SK-N-SH (cell line): ENCODE measurements around the gene WWOX. TPM values are rescaled to one million over a fixed set of nuclear protein-coding genes. Genes with fewer than 3 reads are reported as not detected.

Experiments
- CTCF ChIA-PET: fragments of 300-600, 350-600 bp; formaldehyde crosslinking; extraction: SDS; loops from one replicate; lab custom pipeline; 2021; lab: Yijun Ruan, JAX
- POLR2A ChIA-PET: fragments of 350-600 bp; sonication (Branson Sonifier 250); formaldehyde crosslinking; extraction: SDS; loops from one replicate; lab custom pipeline; 2020; ENCODE audit warnings: antibody characterized with exemption, inconsistent platforms; lab: Yijun Ruan, JAX
- DNase-seq: peaks from one replicate; pipeline ENCODE4 v3.0.0; 2012
- H2AFZ ChIP-seq: fragments of 200-600 bp; sonication (generic); 2 replicates; pipeline ENCODE4 v1.8.1; 2016; ENCODE audit warnings: antibody characterized with exemption, mild to moderate bottlenecking, low read depth
- H3F3A ChIP-seq: fragments of 200-600 bp; sonication (generic); replicated peaks from 2 replicates; pipeline ENCODE3; 2016; ENCODE audit warnings: antibody characterized with exemption, mild to moderate bottlenecking; ENCODE audit not compliant: insufficient read depth
- H3K27ac ChIP-seq, 2 experiments: fragments of 200-500 bp in 1 of 2; fragments of 200-600 bp in 1 of 2; sonication (Bioruptor generic) in 1 of 2; sonication (generic), shearing (Covaris generic) in 1 of 2; 2 replicates each; pipeline versions ENCODE4 v1.5.1 to v1.6.1; 2014 to 2016; ENCODE audit warnings: low read depth in 2 of 2, inconsistent platforms in 1 of 2, low read length in 1 of 2, mild to moderate bottlenecking in 1 of 2, mixed read lengths in 1 of 2
- H3K27me3 ChIP-seq: fragments of 200-600 bp; sonication (generic), shearing (Covaris generic); 2 replicates; pipeline ENCODE4 v1.6.1; 2016; ENCODE audit warnings: mixed run types; ENCODE audit not compliant: insufficient read depth
- H3K36me3 ChIP-seq, 2 experiments: fragments of 200-500 bp in 1 of 2; fragments of 200-600 bp in 1 of 2; sonication (Bioruptor generic) in 1 of 2; sonication (generic) in 1 of 2; replicated peaks in 1 of 2; 2 replicates each; pipeline versions ENCODE3 to v1.5.1; 2014 to 2016; ENCODE audit warnings: low read length in 1 of 2, mild to moderate bottlenecking in 1 of 2; ENCODE audit not compliant: insufficient read depth in 2 of 2, control insufficient read depth in 1 of 2
- H3K4me1 ChIP-seq, 2 experiments: fragments of 200-500 bp in 1 of 2; fragments of 200-600 bp in 1 of 2; sonication (Bioruptor generic) in 1 of 2; sonication (generic), shearing (Covaris generic) in 1 of 2; 2 replicates each; pipeline versions ENCODE4 v1.5.1 to v1.6.1; 2014 to 2016; ENCODE audit warnings: low read depth in 1 of 2, low read length in 1 of 2, mixed run types in 1 of 2; ENCODE audit not compliant: insufficient read depth in 2 of 2, control insufficient read depth in 1 of 2
- H3K4me2 ChIP-seq: fragments of 200-600 bp; sonication (generic), shearing (Covaris generic); 2 replicates; pipeline ENCODE4 v1.6.1; 2017; ENCODE audit warnings: mixed run types
- H3K4me3 ChIP-seq, 2 experiments: fragments of 200-500 bp in 1 of 2; fragments of 200-600 bp in 1 of 2; sonication (Bioruptor generic) in 1 of 2; sonication (generic), shearing (Covaris generic) in 1 of 2; 2 replicates each; pipeline versions ENCODE4 v1.5.1 to v1.8.1; 2014 to 2016; ENCODE audit warnings: low read depth in 2 of 2, inconsistent platforms in 1 of 2, low read length in 1 of 2, mild to moderate bottlenecking in 1 of 2, mixed read lengths in 1 of 2, moderate library complexity in 1 of 2
- H3K79me2 ChIP-seq: fragments of 200-600 bp; sonication (generic); 2 replicates; pipeline ENCODE4 v1.8.1; 2017; ENCODE audit warnings: mild to moderate bottlenecking; ENCODE audit not compliant: insufficient read depth
- H3K9ac ChIP-seq: fragments of 200-600 bp; sonication (generic); 2 replicates; pipeline ENCODE4 v1.6.1; 2017; ENCODE audit warnings: mixed run types
- H3K9me2 ChIP-seq: fragments of 200-600 bp; sonication (generic); 2 replicates; pipeline ENCODE4 v1.6.1; 2017; ENCODE audit warnings: mixed run types
- H3K9me3 ChIP-seq: fragments of 200-600 bp; sonication (generic); 2 replicates; pipeline ENCODE4 v1.6.1; 2017; ENCODE audit warnings: mixed run types, mild to moderate bottlenecking, moderate library complexity
- H4K20me1 ChIP-seq: fragments of 200-600 bp; sonication (generic); 2 replicates; pipeline ENCODE4 v1.6.1; 2017; ENCODE audit warnings: mild to moderate bottlenecking, mixed run types; ENCODE audit not compliant: insufficient read depth
- EZH2phosphoT487 ChIP-seq: fragments of 200-600 bp; sonication (generic); IDR thresholded peaks from 2 replicates; pipeline ENCODE4 v1.6.1; 2017; ENCODE audit warnings: low read depth, mixed run types, mild to moderate bottlenecking, antibody characterized with exemption, moderate library complexity, borderline replicate concordance
- FOSL2 ChIP-seq: IDR thresholded peaks from 2 replicates; pipeline ENCODE4 v1.4.0; 2012; ENCODE audit warnings: low read depth, mild to moderate bottlenecking, moderate library complexity, borderline replicate concordance
- FOXJ3 ChIP-seq: sonication (generic); formaldehyde crosslinking; IDR thresholded peaks from 2 replicates; pipeline ENCODE4 v1.5.1; 2020; ENCODE audit warnings: mild to moderate bottlenecking, missing genetic modification reagents
- FOXM1 ChIP-seq: IDR thresholded peaks from 2 replicates; pipeline ENCODE4 v1.4.0; 2012; ENCODE audit warnings: low read depth, mild to moderate bottlenecking
- GABPA ChIP-seq: IDR thresholded peaks from 2 replicates; pipeline ENCODE4 v1.4.0; 2012; ENCODE audit warnings: low read depth, mild to moderate bottlenecking
- GATA2 ChIP-seq: sonication (generic); formaldehyde crosslinking; IDR thresholded peaks from 2 replicates; pipeline ENCODE4 v1.5.0; 2020; ENCODE audit warnings: mild to moderate bottlenecking, missing genetic modification reagents
- MXI1 ChIP-seq: IDR thresholded peaks from 2 replicates; pipeline ENCODE4 v1.6.1; 2012; ENCODE audit warnings: mild to moderate bottlenecking, low read depth, low read length, improper control_type of control experiment
- NFIC ChIP-seq: IDR thresholded peaks from 2 replicates; pipeline ENCODE4 v1.4.0; 2012; ENCODE audit warnings: borderline replicate concordance
- RAD21 ChIP-seq: IDR thresholded peaks from 2 replicates; pipeline ENCODE4 v1.6.1; 2012; ENCODE audit warnings: mild to moderate bottlenecking, low read length
- RFX5 ChIP-seq: IDR thresholded peaks from 2 replicates; pipeline ENCODE4 v1.6.1; 2012; ENCODE audit warnings: mild to moderate bottlenecking, improper control_type of control experiment, low read length
- SIN3A ChIP-seq: IDR thresholded peaks from 2 replicates; pipeline ENCODE4 v1.6.1; 2012; ENCODE audit warnings: low read depth, mild to moderate bottlenecking, low read length, moderate library complexity, borderline replicate concordance
- TCF12 ChIP-seq: IDR thresholded peaks from 2 replicates; pipeline ENCODE4 v1.4.0; 2012
- TEAD4 ChIP-seq: IDR thresholded peaks from 2 replicates; pipeline ENCODE4 v1.4.0; 2012; ENCODE audit warnings: mild to moderate bottlenecking, borderline replicate concordance; ENCODE audit not compliant: insufficient read depth
- USF1 ChIP-seq: IDR thresholded peaks from 2 replicates; pipeline ENCODE4 v1.4.0; 2012; ENCODE audit warnings: low read depth, borderline replicate concordance
- USF2 ChIP-seq: fragments of 150-350 bp; IDR thresholded peaks from 2 replicates; pipeline ENCODE4 v1.6.1; 2017; ENCODE audit warnings: antibody characterized with exemption, low read length, low read depth, borderline replicate concordance
- YY1 ChIP-seq: IDR thresholded peaks from 2 replicates; pipeline ENCODE4 v1.4.0; 2012; ENCODE audit warnings: low read depth, mild to moderate bottlenecking
- ZBTB33 ChIP-seq: IDR thresholded peaks from 2 replicates; pipeline ENCODE4 v1.4.0; 2012; ENCODE audit warnings: low read depth, borderline replicate concordance
- WGBS: methylation state at CpG from one replicate; pipeline ENCODE4 v1.1.6; 2017; ENCODE audit warnings: low lambda C conversion rate; 5-methylcytosine and 5-hydroxymethylcytosine counted together
- polyA plus RNA-seq, 3 experiments: library from polyadenylated mRNA; depleted of rRNA; stranded (reverse); fragments of >200 nt; gene quantifications; 2 replicates each; pipeline ENCODE4 v1.2.3, GENCODE V29; 2012

The WWOX gene
- polyA plus RNA-seq, 1 of the 3 experiments (the other 2 are of a cell fraction) = 10.8 TPM

- H3K9me2 ChIP-seq = no peaks in the 10 kb centered on the region
- no peaks in the 10 kb centered on the region for H3K79me2 ChIP-seq
- no peaks in the 10 kb centered on the region for H4K20me1 ChIP-seq
- H3K9me3 ChIP-seq = no peaks in the 10 kb centered on the region
- no peaks in the 10 kb centered on the region for H3K27me3 ChIP-seq
- no peak overlapping the region for H2AFZ ChIP-seq
- no peaks in the 10 kb centered on the region for H3K36me3 ChIP-seq
- TF ChIP-seq RAD21 (no peak), RFX5 (no peak), FOXJ3 (CRISPR knock-in tag) (no peak), ZBTB33 (no peak), TEAD4 (no peak), NFIC (no peak), MXI1 (no peak), TCF12 (no peak), USF1 (no peak), FOXM1 (no peak), GATA2 (no peak), EZH2phosphoT487 (no peak), SIN3A (no peak), GABPA (no peak), FOSL2 (no peak), USF2 (no peak)
- TF ChIP-seq, all 33 proteins: peak for 0
- H3K4me3 ChIP-seq = no peak overlapping the region
- ChIA-PET CTCF (no interaction called here), POLR2A (no interaction called here)
- 41% methylated on average over 5 of the region's 5 CpGs for WGBS
- no peaks in the 10 kb centered on the region for H3F3A ChIP-seq
- no peak for DNase-seq
- H3K4me1 ChIP-seq = no peaks in the 10 kb centered on the region; a peak in 1 of 4 replicates
- no peak overlapping the region for H3K27ac ChIP-seq
- no peak overlapping the region for H3K9ac ChIP-seq
- no peak overlapping the region for H3K4me2 ChIP-seq
Observed at GRCh38 chr16:79128706-79129105, 1029.3 kb downstream of the WWOX start.

- Histone ChIP-seq H3K27me3 (no peaks in the 10 kb centered on the region), H3K36me3 (no peaks in the 10 kb centered on the region), H3K79me2 (no peaks in the 10 kb centered on the region), H3K4me2 (no peak overlapping the region), H3K9ac (no peak overlapping the region), H3F3A (no peaks in the 10 kb centered on the region), H3K27ac (no peak overlapping the region), H3K4me3 (no peak overlapping the region), H3K9me2 (no peaks in the 10 kb centered on the region), H2AFZ (no peak overlapping the region), H3K9me3 (no peaks in the 10 kb centered on the region), H3K4me1 (no peaks in the 10 kb centered on the region; a peak in 1 of 4 replicates), H4K20me1 (no peaks in the 10 kb centered on the region)
- WGBS = 44% methylated on average over 7 of the region's 7 CpGs
- no peak for DNase-seq
- TF ChIP-seq FOXM1 (no peak), YY1 (no peak), FOXJ3 (CRISPR knock-in tag) (no peak), USF2 (no peak)
- POLR2A ChIA-PET = no interaction called here
- CTCF ChIA-PET = no interaction called here
Observed at GRCh38 chr16:79130616-79131015, 1031.2 kb downstream of the WWOX start.
